Testis (tissue), 3 donors: ENCODE data around the gene UBE2L3. TPM values are rescaled to one million over a fixed set of nuclear protein-coding genes. Genes with fewer than 3 reads are reported as not detected.

Experiments
- DNase-seq: peaks from one replicate; pipeline ENCODE4 v3.0.0-alpha.2; 2019
- H3K27ac ChIP-seq, 2 donors: fragments of 200-600 bp; sonication (generic); one replicate each; pipeline ENCODE4 v1.5.1; 2019
- H3K27me3 ChIP-seq: fragments of 200-600 bp; sonication (generic); one replicate; pipeline ENCODE4 v1.5.1; 2019
- H3K36me3 ChIP-seq: fragments of 200-600 bp; sonication (generic); one replicate; pipeline ENCODE4 v1.5.1; 2017; ENCODE audit warnings: low read depth; ENCODE audit errors: missing control alignments
- H3K4me1 ChIP-seq: fragments of 200-600 bp; sonication (generic); one replicate; pipeline ENCODE4 v1.5.1; 2019
- H3K4me3 ChIP-seq, 2 donors: fragments of 200-600 bp; sonication (generic); one replicate each; pipeline ENCODE4 v1.5.1; 2017 to 2019
- H3K9me3 ChIP-seq: fragments of 200-600 bp; sonication (generic); one replicate; pipeline ENCODE4 v1.5.1; 2017
- CTCF ChIP-seq, 3 experiments: fragments of 450-650 bp in 2 of 3; fragments of 200-600 bp in 1 of 3; sonication (generic) in 1 of 3; IDR thresholded peaks; one replicate each; pipeline ENCODE4 v1.5.1; 2016 to 2019; ENCODE audit warnings: antibody characterized with exemption in 3 of 3, mild to moderate bottlenecking in 2 of 3, moderate library complexity in 1 of 3
- POLR2A ChIP-seq: fragments of 450-650 bp; IDR thresholded peaks from one replicate; pipeline ENCODE4 v1.6.1; 2017; ENCODE audit warnings: antibody characterized with exemption, mild to moderate bottlenecking, moderate library complexity
- WGBS, 2 donors: methylation state at CpG; one replicate each; pipeline ENCODE4 v1.1.5; 2018; 5-methylcytosine and 5-hydroxymethylcytosine counted together
- intact Hi-C: fragments of 100-400 bp; cut with DNase I; formaldehyde crosslinking; loops from one replicate; pipeline ENCODE4 v1.15.1; 2023; ENCODE audit warnings: low total_unique reads
- polyA plus RNA-seq: library from polyadenylated mRNA; stranded (reverse); fragments of 350-450 nt; fragmentation: Illumina TruSeq; extraction: RNeasy Lipid Tissue Mini Kit (QIAGEN cat#74804); gene quantifications from one replicate; pipeline ENCODE4 v1.2.3, GENCODE V29; 2014; ENCODE audit warnings: low read depth, low replicate concordance; ENCODE audit not compliant: insufficient read depth
- total RNA-seq, 2 donors: library from RNA; depleted of rRNA; stranded (reverse); fragments of >200 nt; gene quantifications; one replicate each; pipeline ENCODE4 v1.2.3, GENCODE V29; 2016

The UBE2L3 gene
- total and polyA plus RNA-seq, 3 donors from 2014 or later = 61.4 to 66.8 (median 63.3) TPM

- Histone ChIP-seq H3K27ac (no peak overlapping the region), H3K27me3 (no peaks in the 10 kb centered on the region), H3K4me3 (no peak overlapping the region), H3K9me3 (no peaks in the 10 kb centered on the region), H3K4me1 (peaks cover 23% of the 10 kb centered on the region), H3K36me3 (no peaks in the 10 kb centered on the region)
- peak; percentile 47 for DNase-seq
- TF ChIP-seq CTCF (IDR thresholded peaks at IDR 0.05) = no peak
- 77 to 96% methylated on average over 23 of the region's 23 CpGs for WGBS, 2 donors
- intact Hi-C loops = no loop called here
Observed at GRCh38 chr22:21622919-21623647, 55.6 kb downstream of the UBE2L3 start.

GRCh38 chr22:21623648-21623970, 56.1 kb downstream of the UBE2L3 start:
- TF ChIP-seq CTCF (IDR thresholded peaks at IDR 0.05) (no peak), POLR2A (no peak)
- no peaks in the 10 kb centered on the region for H3K27me3 ChIP-seq
- WGBS, 2 donors = 78 to 84% methylated on average over 4 to 7 of the region's 7 CpGs
- no peaks in the 10 kb centered on the region for H3K36me3 ChIP-seq
- H3K9me3 ChIP-seq = no peaks in the 10 kb centered on the region
- H3K4me1 ChIP-seq = peaks cover 23% of the 10 kb centered on the region
- no peak overlapping the region for H3K4me3 ChIP-seq
- intact Hi-C loops = no loop called here
- H3K27ac ChIP-seq = no peak overlapping the region
- no peak for DNase-seq

- intact Hi-C loops = no loop called here
- no peak overlapping the region for H3K4me3 ChIP-seq
- no peaks in the 10 kb centered on the region for H3K9me3 ChIP-seq
- H3K27me3 ChIP-seq = no peaks in the 10 kb centered on the region
- no peaks in the 10 kb centered on the region for H3K36me3 ChIP-seq
- no peak overlapping the region for H3K27ac ChIP-seq
- WGBS, 2 donors = 53 to 59% methylated on average over 7 to 8 of the region's 8 CpGs
- DNase-seq = peak; percentile 49
- TF ChIP-seq POLR2A (no peak), CTCF (IDR thresholded peaks at IDR 0.05) (peak in 1 of 3 experiments; percentile 31)
- peaks cover 27% of the 10 kb centered on the region for H3K4me1 ChIP-seq
Observed at GRCh38 chr22:21624120-21624879, 56.8 kb downstream of the UBE2L3 start.

GRCh38 chr22:21624880-21625791, 57.6 kb downstream of the UBE2L3 start:
- Histone ChIP-seq H3K27ac (no peak overlapping the region), H3K36me3 (no peaks in the 10 kb centered on the region), H3K27me3 (no peaks in the 10 kb centered on the region), H3K9me3 (no peaks in the 10 kb centered on the region), H3K4me1 (peaks cover 27% of the 10 kb centered on the region), H3K4me3 (no peak overlapping the region)
- intact Hi-C loops = no loop called here
- 72 to 84% methylated on average over 12 of the region's 12 CpGs for WGBS, 2 donors
- no peak for TF ChIP-seq POLR2A
- TF ChIP-seq CTCF (IDR thresholded peaks at IDR 0.05) = no peak
- DNase-seq = no peak
